ENCODE data around the gene SELP.

DNA sequence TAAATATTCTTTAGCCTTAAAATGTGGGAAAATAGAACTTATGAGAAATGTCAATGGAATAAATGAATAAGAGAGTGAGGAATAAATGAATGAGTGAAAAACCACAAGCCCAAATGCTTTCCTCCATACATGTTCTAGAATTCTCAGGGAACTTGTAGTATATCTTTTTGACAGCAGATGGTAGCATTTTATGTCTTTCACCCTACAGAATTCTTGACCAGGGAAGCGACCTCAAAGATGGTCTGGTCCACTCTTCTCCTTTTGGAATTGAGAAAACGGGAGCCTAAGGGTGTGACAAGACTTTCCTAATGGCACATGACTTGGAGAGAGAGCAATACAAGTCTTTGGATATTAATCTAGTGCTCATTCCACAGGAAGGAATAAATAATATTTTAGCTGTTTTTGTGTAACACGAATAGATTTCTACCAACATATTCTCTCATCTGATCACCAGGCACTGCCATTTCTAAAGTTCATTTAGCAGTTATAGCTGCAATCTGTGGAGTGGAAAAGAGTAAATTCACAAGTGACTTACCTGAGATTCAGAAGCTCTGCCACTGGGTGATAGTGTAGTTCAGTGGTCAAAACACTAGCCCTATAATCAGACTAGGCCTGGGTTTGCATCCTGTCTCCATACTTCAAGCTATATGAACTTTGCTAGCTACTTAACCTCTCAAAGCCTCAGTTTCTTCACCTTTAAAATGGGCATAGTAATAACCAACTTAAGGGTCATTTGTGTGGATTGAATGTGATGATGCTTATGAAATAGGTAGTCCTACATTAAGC, 28.6 kb downstream of the SELP start:
- no peak for TF ChIP-seq POLR2A (IDR thresholded peaks at IDR 0.05; ENCODE audit: low read length)
- no peak for TF ChIP-seq GATA1 (IDR thresholded peaks at IDR 0.05; ENCODE audit: low read depth, low read length)

All from erythroblast (primary cell).